Activated CD4-positive, alpha-beta T cell treated with anti-CD3 and anti-CD28 coated beads for 48 hours (primary cell): Measurements from ENCODE around the gene PSMG1.
"Not testable (repeated sequence)": the region's sequence is repeated elsewhere in the genome, so short reads cannot be mapped to it uniquely, and the experiment has no call there.

ENCODE experiments used
- DNase-seq: peaks from one replicate; pipeline ENCODE4 v3.0.0-alpha.2; 2020

Gene PSMG1, protein sequence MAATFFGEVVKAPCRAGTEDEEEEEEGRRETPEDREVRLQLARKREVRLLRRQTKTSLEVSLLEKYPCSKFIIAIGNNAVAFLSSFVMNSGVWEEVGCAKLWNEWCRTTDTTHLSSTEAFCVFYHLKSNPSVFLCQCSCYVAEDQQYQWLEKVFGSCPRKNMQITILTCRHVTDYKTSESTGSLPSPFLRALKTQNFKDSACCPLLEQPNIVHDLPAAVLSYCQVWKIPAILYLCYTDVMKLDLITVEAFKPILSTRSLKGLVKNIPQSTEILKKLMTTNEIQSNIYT

DNA sequence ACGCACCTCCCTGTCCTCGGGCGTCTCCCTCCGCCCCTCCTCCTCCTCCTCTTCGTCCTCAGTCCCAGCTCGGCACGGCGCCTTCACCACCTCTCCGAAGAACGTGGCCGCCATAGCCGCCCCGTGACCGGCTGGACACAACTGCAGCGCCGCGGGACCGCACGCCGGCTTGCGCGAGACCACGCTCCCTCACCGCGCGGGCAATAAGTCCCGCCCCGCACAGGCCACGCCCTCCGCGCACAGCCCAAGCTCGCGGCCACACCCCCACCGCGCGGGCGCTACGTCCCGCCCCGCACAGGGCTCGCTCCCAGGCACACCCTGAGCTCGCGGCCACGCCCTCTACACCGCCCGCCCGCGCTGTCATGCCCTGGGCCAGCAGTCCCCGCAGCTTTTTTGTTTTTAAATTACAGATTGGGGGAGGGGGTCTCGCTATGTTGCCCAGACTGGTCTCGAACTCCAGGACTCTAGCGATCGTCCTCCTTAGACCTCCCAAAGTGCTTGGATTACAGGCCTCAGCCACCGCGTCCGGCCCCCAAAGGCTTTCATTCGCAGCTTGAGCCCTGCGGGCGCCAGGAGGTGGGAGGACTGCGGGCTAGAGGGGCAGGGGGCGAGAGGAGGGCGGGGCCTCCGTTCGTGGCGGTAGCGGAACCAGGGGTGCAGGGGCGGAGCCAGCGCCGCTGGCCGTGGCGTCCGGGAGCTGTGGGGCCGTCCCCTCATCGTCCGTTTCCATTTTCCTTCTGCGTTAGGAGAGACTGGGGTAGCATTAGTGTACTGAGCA lies at the start of gene PSMG1:
Gene PSMG1 (minus strand): TSS at position 180 of the 778 bp plus-strand sequence. CDS start 66 bp downstream, at position 114.
- peak; percentile 96 for DNase-seq

DNA sequence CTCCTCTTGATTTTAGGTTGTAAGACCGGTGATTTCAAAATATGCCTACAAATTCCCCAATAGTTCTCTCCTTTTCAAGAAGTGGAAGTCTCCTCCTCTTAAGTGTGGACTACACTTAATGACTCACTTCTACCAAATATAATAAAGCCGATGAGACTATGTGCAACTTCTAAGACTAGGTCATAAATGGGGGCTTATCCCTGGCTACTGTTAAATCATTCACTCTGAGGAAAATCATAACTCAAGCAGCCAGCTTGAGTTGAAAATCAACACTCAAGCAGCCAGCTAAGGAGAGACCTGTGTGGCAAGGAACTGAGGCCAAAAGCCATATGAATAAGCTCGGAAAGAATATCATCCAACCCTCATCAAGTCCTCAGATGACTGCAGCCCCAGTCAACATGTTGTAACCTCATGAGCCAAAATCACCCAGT lies 49.6 kb upstream of the PSMG1 start:
- no peak for DNase-seq

DNA sequence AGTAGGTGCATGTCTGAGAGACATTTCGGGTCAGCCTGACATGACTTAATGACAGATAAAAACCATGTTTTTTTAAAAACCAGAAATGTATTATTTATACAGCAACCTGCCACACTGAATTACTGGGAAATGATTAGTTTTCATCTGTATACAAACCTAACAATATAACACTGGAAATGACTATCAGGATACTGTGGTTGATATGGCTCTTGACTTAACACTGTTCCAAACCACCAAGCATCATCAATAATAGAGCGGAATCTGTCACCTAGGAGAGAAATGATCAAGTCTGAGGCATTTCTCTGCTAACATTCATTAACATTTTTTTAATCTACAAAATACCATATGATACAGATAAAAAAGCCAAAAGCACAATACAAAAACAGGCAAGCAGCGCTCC lies 41.7 kb upstream of the PSMG1 start:
- no peak for DNase-seq

DNA sequence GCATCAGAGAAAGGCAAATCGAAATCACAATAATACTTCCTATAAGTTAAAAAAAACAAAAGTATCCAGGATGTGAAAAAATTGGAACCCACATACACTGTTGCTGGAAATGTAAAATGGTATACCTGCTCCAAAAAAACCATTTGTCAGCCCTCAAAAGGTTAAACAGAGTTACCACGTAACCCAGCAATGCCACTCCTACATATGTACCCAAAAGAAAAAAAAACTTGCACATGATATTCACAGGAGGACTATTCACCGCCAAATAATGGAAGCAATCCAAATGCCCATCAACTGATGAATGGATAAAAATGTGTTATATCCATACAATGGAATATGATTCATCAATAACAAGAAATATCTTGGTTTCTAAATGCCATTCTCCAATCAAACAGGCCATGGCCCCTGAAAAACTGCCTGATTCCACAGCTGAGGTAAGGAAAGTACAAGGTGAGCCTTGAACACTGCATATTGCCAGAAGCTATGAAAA lies 38.8 kb upstream of the PSMG1 start:
- DNase-seq: no peak

DNA sequence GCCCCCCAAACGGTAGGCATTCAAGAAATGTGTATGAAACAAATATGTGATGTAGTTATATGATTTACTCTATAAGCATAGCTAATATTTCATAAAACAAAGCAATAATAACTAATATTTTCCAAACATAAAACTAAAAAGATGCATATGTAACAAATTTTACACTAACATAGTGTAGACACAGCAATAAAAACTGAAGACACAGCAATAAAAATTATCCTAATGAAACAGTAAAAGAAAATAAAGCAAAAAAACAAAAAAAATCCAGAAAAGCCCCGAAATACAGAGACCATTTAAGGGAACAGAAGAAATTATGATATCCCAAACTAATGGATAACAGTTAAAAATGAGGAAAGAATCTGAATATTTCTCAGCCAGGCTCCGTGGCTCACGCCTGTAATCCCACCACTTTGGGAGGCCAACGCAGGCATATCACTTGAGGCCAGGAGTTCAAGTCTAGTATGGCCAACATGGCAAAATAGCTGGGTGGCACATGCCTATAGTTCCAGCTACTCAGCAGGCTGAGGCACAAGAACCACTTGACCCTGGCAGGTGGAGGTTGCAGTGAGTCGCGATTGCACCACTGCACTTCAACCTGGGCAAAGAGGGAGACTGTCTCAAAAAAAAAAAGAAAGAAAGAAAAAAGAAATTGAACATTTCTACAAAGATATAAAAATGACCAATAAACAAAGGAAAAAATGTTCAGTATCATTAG lies 38.2 kb upstream of the PSMG1 start:
- DNase-seq: no peak

DNA sequence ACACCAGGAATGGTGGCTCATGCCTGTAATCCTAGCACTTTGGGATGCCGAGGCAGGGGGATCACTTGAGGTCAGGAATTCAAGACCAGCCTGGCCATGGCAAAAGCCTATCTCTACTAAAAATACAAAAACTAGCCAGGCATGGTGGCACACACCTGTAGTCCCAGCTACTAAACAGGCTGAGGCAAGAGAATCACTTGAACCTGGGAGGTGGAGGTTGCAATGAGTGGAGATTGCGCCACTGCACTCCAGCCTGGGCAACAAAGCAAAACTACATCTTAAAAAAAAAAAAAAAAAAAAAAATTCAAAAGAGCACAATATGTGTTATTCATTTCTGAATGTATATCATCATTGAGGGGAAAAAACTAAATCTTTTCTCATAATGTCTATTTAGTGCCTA lies 37.6 kb upstream of the PSMG1 start:
- not testable (repeated sequence) for DNase-seq

DNA sequence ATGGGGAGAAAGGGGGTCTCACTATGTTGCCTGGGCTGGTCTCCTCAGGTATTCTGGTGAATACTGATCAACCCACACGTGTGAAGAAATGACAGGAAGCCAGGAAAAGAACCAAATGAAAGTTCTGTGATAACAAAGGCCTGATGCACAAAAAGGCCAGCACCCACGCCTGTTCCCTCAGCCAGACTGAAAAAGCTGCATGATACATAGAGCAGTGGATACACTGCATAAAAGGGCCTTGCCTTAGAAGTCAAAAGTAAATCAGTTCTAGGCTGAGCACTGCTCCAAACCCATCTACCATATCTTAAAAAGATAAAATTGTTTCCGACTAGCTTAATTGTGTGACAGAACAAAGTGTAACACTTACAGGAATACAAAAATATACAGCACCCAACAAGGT lies 36.9 kb upstream of the PSMG1 start:
- peak; percentile 18 for DNase-seq

DNA sequence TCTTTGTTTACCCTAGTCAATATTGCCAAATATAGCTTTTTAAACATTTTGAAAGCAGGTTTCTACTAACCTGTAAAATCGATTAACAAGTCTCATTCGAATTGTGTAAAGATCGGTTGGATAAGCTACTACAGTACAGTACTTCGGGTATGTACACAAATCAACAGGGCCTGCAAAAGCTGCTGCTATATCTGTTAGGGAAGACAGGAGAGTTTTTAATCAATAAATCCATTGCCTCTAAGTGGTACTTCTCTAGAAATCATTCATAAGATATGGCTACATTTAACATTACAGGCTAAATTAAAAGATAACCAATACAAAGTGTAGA lies 34.8 kb upstream of the PSMG1 start:
- DNase-seq: no peak

DNA sequence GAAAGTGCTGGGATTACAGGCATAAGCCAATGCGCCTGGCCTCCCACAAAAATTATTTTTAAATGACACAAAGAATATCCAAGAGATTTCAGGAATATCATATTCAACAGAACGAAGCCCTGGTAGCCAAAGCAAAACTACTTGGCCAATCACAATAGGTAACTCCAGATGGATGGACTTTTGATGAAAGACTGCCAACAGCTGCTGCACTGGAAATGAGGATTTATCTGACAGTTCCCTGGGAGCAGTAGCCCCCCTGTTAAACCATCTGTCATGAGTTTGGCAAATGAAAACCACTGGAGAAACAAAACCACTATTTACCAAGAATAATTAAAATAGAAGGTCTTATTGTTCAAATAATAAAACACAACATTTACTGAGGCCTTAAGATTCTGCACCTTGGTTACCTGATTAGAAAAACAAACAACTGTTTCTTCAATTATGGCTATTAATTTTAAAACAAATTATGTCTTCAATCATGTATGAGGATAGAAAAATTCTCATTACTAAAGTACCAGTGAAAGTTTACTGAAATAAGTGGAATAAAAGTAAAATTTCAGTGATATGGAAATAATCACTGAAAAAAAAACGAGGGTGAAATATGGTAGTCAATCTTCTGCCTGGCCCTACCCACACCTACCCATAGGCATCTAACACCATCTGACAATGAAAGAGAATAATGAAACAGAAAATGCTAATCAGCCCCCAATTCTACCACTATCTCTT lies 34.3 kb upstream of the PSMG1 start:
- no peak for DNase-seq

DNA sequence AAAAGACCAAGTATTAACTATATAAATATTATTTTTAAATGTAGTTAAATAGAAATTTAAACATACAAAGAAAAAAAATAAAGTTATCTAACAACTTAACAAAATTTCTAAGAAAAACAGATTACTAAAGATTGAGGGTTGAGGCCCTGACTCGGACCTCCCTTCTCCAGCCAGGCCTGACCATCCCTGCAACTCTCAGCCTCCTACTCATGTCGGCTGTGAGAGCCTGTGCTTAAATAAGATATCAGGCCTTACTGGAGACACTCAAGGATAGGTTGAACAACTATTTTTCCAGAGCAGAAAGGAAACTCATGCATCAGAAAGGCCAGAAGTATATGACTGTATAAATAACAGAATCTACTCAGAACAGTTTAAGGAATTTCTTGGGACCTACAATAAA lies 33.0 kb upstream of the PSMG1 start:
- no peak for DNase-seq

DNA sequence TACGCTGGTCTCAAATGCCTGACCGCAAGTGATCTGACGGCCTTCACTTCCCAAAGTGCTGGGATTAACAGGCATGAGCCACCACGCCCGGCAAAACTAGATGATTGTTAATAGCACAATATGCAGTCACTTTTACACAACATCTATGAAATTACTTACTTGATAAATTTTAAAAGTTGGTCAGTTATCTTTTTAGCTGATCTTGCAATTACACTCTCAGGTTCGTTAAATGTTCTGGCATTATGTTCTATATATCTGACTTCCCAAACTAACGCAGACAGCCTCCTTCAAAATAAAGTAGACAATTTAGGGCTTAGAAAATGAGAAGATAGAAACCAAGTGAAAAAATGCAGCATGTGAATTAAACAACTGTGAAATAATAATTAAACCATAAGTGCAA lies 31.8 kb upstream of the PSMG1 start:
- no peak for DNase-seq

DNA sequence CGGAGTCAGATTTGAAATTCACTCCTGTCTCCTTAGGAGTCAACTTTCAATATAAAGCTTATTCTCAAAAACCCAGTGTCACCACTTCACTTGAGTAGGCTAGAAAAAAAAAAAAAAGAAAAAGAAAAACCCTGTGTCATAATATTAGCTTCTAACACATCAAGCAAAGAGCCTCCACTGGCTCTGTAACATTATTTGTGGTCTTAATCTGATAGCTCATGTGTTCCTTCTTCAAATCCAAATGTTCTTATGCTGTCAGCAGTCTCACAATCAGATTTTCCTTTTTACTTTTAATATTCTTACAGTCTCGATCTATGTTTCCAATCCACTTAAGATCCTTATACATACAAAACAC lies 26.1 kb upstream of the PSMG1 start:
- DNase-seq: no peak

DNA sequence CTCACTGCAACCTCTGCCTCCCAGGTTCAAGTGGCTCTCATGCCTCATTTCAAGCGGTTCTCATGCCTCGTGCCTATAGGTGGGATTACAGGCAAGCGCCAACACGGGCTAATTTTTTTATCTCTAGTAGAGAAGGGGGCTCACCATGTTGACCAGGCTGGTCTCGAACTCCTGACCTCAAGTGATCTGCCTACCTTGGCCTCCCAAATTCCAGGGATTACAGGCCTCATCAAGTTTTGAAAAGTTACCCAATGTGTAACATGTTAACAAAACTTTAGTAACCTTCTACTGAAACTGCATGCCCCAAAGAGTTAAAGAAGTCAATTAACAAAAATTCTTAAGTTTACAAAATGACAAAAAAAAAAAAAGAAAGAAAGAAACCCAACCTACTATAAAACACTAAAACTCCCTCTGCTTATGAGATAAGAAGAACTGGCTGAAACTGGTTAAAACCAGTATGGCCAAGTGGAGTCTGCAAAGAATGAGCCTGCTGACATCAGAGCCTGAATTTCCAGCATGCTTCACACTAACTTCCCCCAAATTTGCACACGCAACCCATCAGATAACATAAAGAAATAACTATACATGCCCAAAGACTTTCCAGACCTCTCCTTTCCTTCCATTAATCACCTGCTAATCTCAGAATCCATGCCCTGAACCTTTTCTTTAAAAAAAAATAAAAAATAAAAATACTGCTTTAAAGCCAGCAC lies 25.5 kb upstream of the PSMG1 start:
- no peak for DNase-seq

DNA sequence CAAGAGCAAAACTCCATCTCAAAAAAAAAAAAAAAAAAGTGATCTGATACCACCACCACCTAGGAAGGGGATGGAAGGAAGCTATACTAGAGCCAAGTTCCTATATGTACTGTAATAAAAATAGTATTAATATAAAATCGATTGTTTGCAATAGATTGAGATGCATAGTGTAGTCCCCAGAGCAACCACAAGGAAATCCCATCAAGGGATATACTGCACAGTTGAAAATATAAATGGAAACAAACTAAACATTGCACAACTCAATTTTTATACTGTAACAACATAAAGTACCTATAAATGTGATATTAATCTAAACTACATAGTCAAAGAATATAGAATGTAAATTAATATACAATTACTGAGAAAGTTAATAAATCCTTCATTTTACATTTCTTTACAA lies 20.9 kb upstream of the PSMG1 start:
- DNase-seq: no peak

DNA sequence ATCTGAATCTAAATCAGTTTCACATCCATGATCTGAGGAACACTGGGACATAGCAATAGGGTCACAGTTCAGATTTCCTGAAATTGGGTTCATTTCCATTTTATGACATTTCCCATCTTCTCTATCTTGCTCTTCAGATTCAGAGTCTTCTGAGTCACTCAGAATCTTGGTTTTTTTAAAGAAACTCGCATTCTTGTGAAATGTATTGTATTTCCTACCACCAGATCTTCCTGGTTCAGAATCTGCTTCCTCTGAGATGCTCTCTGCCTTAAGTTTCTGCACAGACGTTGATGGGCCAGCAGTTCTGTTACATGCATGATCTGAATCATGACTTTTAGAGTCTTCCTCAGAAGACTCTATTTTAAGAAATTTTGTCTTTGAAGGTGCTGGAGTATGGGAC lies 15.5 kb upstream of the PSMG1 start:
- DNase-seq: no peak

DNA sequence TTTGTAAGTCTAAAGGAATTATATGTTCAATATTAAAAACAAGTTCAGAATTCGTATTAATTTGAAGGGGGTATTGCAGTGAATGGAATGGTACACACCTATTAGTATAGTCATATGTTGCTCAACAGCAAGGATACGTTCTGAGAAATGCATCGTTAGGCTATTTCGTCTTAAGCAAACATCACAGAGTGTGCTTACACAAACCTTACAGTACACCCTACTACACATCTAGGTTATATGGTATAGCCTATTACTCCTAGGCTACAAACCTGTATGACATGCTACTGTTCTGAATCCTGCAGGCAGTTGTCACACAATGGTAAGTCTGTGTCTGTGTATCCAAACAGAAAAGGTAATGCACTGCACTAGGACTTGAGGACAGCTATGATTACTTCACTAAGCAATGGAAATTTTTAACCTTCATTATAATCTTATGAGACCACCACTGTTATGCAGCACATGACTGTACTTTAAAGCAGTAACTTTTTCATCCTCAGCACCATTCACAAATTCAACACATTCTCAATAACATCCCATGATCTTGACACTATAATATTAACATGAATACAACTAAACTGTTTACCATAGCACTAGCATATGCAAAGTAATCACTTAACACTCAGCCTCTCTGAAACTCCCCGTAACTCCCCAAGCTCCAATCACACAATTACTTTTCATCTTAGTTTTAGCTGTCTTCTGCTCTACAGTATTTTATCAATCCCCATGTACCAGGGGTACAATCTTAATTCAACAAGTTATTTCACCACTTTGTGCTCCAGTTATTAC lies 14.4 kb upstream of the PSMG1 start:
- no peak for DNase-seq

DNA sequence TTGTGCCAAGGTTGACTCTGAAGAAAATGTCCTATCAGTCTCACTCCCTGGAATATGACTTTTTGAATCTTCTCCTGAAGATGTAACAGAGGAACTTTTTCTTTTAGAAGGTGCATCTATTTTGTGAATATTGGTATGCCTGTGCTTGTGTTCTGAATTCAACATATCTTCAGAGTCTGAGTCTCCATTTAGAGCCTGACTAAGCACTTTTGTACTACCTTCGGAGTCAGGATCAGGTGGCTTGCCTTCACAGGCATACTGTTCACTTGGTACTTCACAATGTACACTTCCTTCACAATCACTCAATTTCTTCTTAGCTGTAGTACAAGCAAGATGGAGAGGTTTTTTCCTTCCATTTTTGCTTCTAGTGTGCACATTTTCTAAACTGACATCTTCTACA lies 13.6 kb upstream of the PSMG1 start:
- DNase-seq: no peak

DNA sequence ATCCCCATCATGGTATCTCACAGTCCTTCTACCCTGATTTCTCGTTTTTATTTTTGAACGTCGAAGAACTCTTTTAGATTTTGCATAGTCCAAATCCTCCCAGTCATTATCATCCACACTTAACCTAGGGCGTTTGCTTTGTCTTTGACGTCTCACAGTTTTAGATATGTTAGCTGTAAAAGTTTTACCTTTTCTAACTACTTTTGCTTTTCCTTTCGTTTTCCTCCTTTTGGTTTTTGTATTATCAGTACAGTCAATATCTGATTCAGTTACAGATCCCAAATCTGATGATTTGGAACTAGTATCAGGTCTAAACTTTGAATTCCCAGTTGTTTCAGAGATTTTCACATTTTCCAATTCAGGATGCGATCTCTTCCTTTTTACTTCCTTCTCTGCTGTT lies 13.1 kb upstream of the PSMG1 start:
- no peak for DNase-seq

DNA sequence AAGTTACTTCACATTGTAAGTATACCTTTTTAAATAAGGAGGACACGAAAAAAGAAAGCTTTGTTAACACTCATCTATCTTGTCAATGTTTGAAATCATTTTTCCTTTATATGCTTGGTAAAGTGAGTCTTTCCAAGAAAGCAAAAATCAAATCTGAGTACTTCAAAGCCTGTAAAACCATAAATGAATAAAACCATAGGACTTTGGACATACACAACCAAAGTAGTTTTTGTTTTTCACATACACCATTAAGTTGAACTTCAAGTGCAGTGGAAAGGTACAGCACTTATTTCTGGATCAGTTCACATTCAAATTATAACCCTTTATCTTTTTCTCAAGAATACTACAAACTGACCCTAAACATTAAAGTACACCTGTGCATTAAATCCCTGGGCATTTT lies 10.1 kb upstream of the PSMG1 start:
- DNase-seq: no peak

DNA sequence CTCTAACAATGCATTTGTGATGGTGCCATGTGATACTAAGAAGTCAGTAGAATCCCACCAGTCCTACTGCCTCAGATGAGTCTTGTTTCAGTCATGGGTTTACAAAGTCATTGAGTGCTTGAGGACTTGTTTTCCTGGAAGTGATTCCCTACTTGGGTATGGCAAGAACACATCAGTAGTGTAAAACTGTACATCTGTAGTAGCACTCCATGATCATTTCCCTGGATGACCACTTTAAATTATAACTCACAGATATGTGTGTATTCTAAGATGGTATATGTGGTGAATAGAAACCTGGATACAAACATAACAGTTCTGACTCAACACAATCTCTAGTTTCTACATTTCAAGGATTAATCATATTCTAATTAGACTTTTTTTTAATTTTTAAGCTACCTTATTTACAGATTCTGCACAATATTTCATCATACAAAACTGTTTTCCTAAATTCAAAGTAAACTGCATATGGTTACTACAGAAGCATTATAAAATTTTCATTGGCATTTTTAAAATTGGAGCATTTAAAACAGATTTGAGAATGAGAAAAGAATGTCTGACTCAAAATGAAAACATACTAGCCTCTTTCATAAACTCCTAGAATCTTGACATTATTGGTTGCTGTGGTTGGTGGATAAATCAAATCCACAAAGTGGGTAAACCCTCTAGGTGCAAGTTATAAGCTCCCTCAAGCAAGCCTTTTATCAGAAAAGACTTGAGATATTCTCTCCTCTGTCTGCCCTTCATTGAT lies 6.8 kb upstream of the PSMG1 start:
- no peak for DNase-seq

DNA sequence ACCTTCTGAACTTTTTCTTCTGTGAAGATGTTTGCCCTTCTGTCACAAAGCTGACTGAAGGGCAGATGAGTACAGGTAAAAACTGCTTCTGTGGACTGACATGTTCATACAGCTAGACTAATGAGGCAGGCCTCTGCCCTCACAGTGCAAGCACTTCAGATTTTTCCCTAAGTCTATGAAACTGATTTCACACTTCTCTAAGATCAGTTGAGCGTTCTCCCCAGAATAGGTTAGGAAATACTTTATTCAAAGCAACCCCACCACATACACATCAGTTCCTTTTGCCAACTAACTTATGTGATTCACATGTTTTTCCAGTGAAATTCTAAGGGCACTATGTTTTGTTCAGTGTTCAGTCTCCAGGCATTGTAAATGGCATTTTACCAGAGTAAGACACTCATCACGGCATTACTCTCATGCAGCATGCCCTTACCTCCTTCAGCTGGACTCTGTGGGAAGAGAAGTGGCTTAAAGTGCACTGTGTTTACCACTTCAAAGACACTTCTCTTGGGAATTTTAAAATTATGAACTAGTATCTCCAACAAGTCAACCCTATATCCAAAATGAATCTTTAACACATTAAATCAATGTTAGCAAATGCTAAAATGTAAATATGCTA lies 5.4 kb upstream of the PSMG1 start:
- DNase-seq: no peak
